ENCODE data around the gene GJA1. TPM values are rescaled to one million over a fixed set of nuclear protein-coding genes. Genes with fewer than 3 reads are reported as not detected.
A peak's percentile ranks its signal among the peaks of the same experiment; 100 is the strongest.
"Not testable (repeated sequence)": the region's sequence is repeated elsewhere in the genome, so short reads cannot be mapped to it uniquely, and the experiment has no call there.

The GJA1 gene
- 2.3 and 3.5 TPM in 2 replicates for polyA plus RNA-seq
- 1.5 and 3.5 TPM in 2 replicates for polyA minus RNA-seq

DNA sequence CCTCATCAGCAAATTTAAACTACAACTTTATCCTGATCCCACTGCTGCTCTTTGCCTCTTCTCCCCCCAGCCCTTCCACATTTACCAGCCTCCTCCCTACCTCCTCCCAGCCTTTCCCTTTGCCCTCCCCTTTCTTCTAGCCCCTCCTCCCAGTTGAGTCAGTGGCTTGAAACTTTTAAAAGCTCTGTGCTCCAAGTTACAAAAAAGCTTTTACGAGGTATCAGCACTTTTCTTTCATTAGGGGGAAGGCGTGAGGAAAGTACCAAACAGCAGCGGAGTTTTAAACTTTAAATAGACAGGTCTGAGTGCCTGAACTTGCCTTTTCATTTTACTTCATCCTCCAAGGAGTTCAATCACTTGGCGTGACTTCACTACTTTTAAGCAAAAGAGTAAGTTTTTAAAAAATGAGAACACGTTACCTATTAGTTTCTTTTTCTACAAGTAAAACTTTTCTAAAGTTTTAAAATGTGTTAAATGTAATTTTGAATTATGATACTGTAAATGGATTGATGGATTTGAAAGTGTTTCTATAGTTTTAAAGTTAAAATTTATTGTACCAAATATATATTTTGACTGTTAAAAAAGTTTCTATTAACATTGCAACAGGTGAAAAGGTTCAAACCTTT is at the start of gene GJA1:
TSS of gene GJA1 (plus strand) at position 203 of the 626 bp plus-strand sequence. CDS start 11,202 bp downstream, outside the sequence.
- peaks cover 4% of the 10 kb centered on the region for H3F3A ChIP-seq (ENCODE audit: insufficient read depth, low read length, poor library complexity, severe bottlenecking)
- H3K9me3 ChIP-seq (ENCODE audit: low read length): no peaks in the 10 kb centered on the region
- H3K27ac ChIP-seq (ENCODE audit: low read length): no peak within 1 kb of the TSS
- H3K4me2 ChIP-seq (ENCODE audit: low read length): no peak within 1 kb of the TSS
- no peak within 1 kb of the TSS for H2AFZ ChIP-seq (ENCODE audit: low read depth, low read length)
- H3K9me2 ChIP-seq (ENCODE audit: insufficient read depth, low read length): no peaks in the 10 kb centered on the region
- peak within 1 kb of the TSS; percentile 63 for H3K4me3 ChIP-seq (ENCODE audit: low read length)
- TF ChIP-seq EP300 (conservative IDR thresholded peaks at IDR 0.05; ENCODE audit: poor library complexity, severe bottlenecking): no peak
- no peak for TF ChIP-seq EZH2 (IDR thresholded peaks at IDR 0.05; ENCODE audit: borderline replicate concordance, insufficient read depth, low read length, poor library complexity, severe bottlenecking)
- no peak for TF ChIP-seq RAD21 (conservative IDR thresholded peaks at IDR 0.05)
- TF ChIP-seq POLR2AphosphoS5 (IDR thresholded peaks at IDR 0.05): no peak
- no peak for TF ChIP-seq MXI1 (conservative IDR thresholded peaks at IDR 0.05; ENCODE audit: poor library complexity, severe bottlenecking)
- TF ChIP-seq TAF1 (IDR thresholded peaks at IDR 0.05; ENCODE audit: low read depth): no peak
- TF ChIP-seq, protein P1, sequence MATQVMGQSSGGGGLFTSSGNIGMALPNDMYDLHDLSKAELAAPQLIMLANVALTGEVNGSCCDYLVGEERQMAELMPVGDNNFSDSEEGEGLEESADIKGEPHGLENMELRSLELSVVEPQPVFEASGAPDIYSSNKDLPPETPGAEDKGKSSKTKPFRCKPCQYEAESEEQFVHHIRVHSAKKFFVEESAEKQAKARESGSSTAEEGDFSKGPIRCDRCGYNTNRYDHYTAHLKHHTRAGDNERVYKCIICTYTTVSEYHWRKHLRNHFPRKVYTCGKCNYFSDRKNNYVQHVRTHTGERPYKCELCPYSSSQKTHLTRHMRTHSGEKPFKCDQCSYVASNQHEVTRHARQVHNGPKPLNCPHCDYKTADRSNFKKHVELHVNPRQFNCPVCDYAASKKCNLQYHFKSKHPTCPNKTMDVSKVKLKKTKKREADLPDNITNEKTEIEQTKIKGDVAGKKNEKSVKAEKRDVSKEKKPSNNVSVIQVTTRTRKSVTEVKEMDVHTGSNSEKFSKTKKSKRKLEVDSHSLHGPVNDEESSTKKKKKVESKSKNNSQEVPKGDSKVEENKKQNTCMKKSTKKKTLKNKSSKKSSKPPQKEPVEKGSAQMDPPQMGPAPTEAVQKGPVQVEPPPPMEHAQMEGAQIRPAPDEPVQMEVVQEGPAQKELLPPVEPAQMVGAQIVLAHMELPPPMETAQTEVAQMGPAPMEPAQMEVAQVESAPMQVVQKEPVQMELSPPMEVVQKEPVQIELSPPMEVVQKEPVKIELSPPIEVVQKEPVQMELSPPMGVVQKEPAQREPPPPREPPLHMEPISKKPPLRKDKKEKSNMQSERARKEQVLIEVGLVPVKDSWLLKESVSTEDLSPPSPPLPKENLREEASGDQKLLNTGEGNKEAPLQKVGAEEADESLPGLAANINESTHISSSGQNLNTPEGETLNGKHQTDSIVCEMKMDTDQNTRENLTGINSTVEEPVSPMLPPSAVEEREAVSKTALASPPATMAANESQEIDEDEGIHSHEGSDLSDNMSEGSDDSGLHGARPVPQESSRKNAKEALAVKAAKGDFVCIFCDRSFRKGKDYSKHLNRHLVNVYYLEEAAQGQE (IDR thresholded peaks at IDR 0.05; ENCODE audit: borderline replicate concordance): no peak
- no peak for TF ChIP-seq SMC3 (conservative IDR thresholded peaks at IDR 0.05; ENCODE audit: poor library complexity)
- TF ChIP-seq, protein P2, sequence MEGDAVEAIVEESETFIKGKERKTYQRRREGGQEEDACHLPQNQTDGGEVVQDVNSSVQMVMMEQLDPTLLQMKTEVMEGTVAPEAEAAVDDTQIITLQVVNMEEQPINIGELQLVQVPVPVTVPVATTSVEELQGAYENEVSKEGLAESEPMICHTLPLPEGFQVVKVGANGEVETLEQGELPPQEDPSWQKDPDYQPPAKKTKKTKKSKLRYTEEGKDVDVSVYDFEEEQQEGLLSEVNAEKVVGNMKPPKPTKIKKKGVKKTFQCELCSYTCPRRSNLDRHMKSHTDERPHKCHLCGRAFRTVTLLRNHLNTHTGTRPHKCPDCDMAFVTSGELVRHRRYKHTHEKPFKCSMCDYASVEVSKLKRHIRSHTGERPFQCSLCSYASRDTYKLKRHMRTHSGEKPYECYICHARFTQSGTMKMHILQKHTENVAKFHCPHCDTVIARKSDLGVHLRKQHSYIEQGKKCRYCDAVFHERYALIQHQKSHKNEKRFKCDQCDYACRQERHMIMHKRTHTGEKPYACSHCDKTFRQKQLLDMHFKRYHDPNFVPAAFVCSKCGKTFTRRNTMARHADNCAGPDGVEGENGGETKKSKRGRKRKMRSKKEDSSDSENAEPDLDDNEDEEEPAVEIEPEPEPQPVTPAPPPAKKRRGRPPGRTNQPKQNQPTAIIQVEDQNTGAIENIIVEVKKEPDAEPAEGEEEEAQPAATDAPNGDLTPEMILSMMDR (IDR thresholded peaks at IDR 0.05; ENCODE audit: poor library complexity, severe bottlenecking): no peak
- no peaks in the 10 kb centered on the region for H3K79me2 ChIP-seq (replicated peaks; ENCODE audit: insufficient read depth, low read length)
- H4K20me1 ChIP-seq (ENCODE audit: insufficient read depth): no peaks in the 10 kb centered on the region
- H3K27me3 ChIP-seq (ENCODE audit: insufficient read depth, low read depth, low read length): peaks cover 22% of the 10 kb centered on the region
- no peak within 1 kb of the TSS for H3K9ac ChIP-seq (ENCODE audit: low read length)
- no peaks in the 10 kb centered on the region for H3K36me3 ChIP-seq (ENCODE audit: insufficient read depth, low read length)

DNA sequence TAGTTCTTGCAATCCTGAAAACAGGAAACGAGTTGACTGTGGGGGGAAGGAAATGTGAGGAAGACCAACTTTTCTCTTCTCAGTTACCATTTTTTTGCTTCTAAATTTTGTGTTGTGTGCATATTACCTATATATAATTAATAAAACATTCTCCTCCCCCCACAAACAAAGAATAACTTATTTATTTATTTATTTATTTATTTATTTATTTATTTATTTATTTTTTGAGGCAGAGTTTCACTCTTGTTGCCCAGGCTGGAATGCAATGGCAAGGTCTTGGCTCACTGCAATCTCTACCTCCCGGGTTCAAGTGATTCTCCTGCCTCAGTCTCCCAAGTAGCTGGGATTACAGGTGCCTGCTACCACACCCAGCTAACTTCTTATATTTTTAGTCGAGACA is 48.9 kb upstream of the GJA1 start:
- not testable (repeated sequence) for H3F3A ChIP-seq (ENCODE audit: insufficient read depth, low read length, poor library complexity, severe bottlenecking); H3K9me3 ChIP-seq (ENCODE audit: low read length); H3K4me3 ChIP-seq (ENCODE audit: low read length); H4K20me1 ChIP-seq (ENCODE audit: insufficient read depth); H3K9me2 ChIP-seq (ENCODE audit: insufficient read depth, low read length); H3K36me3 ChIP-seq (ENCODE audit: insufficient read depth, low read length); H3K27me3 ChIP-seq (ENCODE audit: insufficient read depth, low read depth, low read length); H2AFZ ChIP-seq (ENCODE audit: low read depth, low read length); H3K4me2 ChIP-seq (ENCODE audit: low read length); H3K9ac ChIP-seq (ENCODE audit: low read length); H3K79me2 ChIP-seq (replicated peaks; ENCODE audit: insufficient read depth, low read length); H3K27ac ChIP-seq (ENCODE audit: low read length)
